Karpas-422 (cell line): ENCODE data around the gene NANOS1. TPM values are rescaled to one million over a fixed set of nuclear protein-coding genes. Genes with fewer than 3 reads are reported as not detected.
A peak's percentile ranks its signal among the peaks of the same experiment; 100 is the strongest.

Experiments used
- DNase-seq: peaks from one replicate; pipeline ENCODE4 v3.0.0-alpha.2; 2015
- H2AFZ ChIP-seq: fragments of 200-600 bp; sonication (generic); 2 replicates; pipeline ENCODE4 v1.6.1; 2014; ENCODE audit warnings: antibody characterized with exemption, low read length, mixed read lengths
- H3K27ac ChIP-seq: fragments of 200-600 bp; sonication (generic); 2 replicates; pipeline ENCODE4 v1.5.1; 2014; ENCODE audit warnings: mild to moderate bottlenecking, low read length, moderate library complexity
- H3K27me3 ChIP-seq: fragments of 200-600 bp; sonication (generic); 2 replicates; pipeline ENCODE4 v1.6.1; 2014; ENCODE audit warnings: low read length, mixed read lengths
- H3K36me3 ChIP-seq: fragments of 200-600 bp; sonication (generic); 2 replicates; pipeline ENCODE4 v1.6.1; 2014; ENCODE audit warnings: low read length, mixed read lengths; ENCODE audit not compliant: insufficient read depth
- H3K4me1 ChIP-seq: fragments of 200-600 bp; sonication (generic); 2 replicates; pipeline ENCODE4 v1.6.1; 2014; ENCODE audit warnings: mild to moderate bottlenecking, low read length, mixed read lengths
- H3K4me2 ChIP-seq: fragments of 200-600 bp; sonication (generic); 2 replicates; pipeline ENCODE4 v1.6.1; 2014; ENCODE audit warnings: low read length, low read depth, mild to moderate bottlenecking; ENCODE audit not compliant: poor library complexity, severe bottlenecking
- H3K4me3 ChIP-seq: fragments of 200-600 bp; sonication (generic); 2 replicates; pipeline ENCODE4 v1.5.1; 2014; ENCODE audit warnings: mild to moderate bottlenecking, antibody characterized with exemption, low read length, mixed read lengths
- H3K79me2 ChIP-seq: fragments of 200-600 bp; sonication (generic); 2 replicates; pipeline ENCODE4 v1.6.1; 2014; ENCODE audit warnings: mild to moderate bottlenecking, low read length, mixed read lengths
- H3K9ac ChIP-seq: fragments of 200-600 bp; sonication (generic); 2 replicates; pipeline ENCODE4 v1.6.0; 2014; ENCODE audit warnings: low read length
- H3K9me2 ChIP-seq: fragments of 200-600 bp; sonication (generic), shearing (Covaris generic); replicated peaks from 2 replicates; pipeline ENCODE4 v1.6.0; 2014; ENCODE audit warnings: mild to moderate bottlenecking, low read length, moderate library complexity; ENCODE audit not compliant: insufficient read depth
- H3K9me3 ChIP-seq: fragments of 300-700, 200-600 bp; sonication (generic); 2 replicates; pipeline ENCODE4 v1.6.1; 2014; ENCODE audit warnings: low read length, mixed read lengths
- H4K20me1 ChIP-seq: fragments of 200-600 bp; sonication (generic); 2 replicates; pipeline ENCODE4 v1.6.1; 2014; ENCODE audit warnings: mild to moderate bottlenecking, antibody characterized with exemption, low read length, low read depth; ENCODE audit not compliant: insufficient read depth
- total RNA-seq: library from RNA; depleted of rRNA; stranded (reverse); fragments of >200 nt; shearing (Covaris generic); gene quantifications from 2 replicates; pipeline ENCODE4 v1.2.3, GENCODE V29; 2014; ENCODE audit warnings: low replicate concordance; rRNA removed

The NANOS1 gene, protein sequence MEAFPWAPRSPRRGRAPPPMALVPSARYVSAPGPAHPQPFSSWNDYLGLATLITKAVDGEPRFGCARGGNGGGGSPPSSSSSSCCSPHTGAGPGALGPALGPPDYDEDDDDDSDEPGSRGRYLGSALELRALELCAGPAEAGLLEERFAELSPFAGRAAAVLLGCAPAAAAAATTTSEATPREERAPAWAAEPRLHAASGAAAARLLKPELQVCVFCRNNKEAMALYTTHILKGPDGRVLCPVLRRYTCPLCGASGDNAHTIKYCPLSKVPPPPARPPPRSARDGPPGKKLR
- total RNA-seq: 1.6 and 3.1 TPM in 2 replicates

- Histone ChIP-seq H2AFZ (no peak within 1 kb of the TSS), H3K9ac (peak within 1 kb of the TSS; percentile 71)
Measured at GRCh38 chr10:119029613-119030420, at the start of gene NANOS1. NANOS1 (plus strand) TSS chr10:119029714; CDS start chr10:119029802, 88 bp downstream.

DNA sequence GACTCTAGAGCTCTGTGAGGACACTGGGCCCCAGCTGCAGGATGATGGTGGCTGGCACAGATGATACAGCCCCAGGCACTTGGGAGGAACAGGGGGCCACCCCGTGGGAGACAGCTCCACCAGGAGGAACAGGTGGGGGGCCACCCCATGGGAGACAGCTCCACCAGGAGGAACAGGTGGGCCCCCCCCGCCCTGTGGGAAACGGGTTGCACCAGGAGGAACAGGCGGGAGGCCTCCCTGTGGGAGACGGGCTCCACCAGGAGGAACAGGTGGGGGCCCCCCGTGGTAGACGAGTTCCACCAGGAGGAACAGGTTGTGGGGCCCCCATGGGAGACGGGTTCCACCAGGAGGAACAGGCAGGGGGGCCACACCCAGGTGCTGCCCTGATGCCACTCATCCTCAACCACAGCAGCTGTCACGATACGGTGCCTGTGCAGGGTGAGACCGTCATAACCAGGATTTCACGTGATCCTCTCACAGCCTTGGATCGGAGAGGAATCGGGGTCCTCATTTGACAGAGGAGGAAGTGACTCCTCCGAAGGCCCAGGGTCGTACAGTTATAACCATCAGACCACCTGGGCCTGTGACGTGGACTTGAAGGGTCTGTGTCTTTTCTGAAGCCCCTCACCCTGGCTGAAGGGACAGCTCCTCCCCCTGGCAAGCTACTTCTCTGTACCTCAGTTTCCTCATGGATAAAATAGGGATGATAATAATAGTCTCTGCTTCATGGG is 49.2 kb upstream of the NANOS1 start:
- H3K4me1 ChIP-seq: no peaks in the 10 kb centered on the region
- H3K27me3 ChIP-seq: no peaks in the 10 kb centered on the region
- H3K9ac ChIP-seq: no peak overlapping the region
- H3K4me3 ChIP-seq: no peak overlapping the region
- no peak for DNase-seq
- no peak overlapping the region for H3K4me2 ChIP-seq
- no peaks in the 10 kb centered on the region for H3K9me3 ChIP-seq
- no peak overlapping the region for H2AFZ ChIP-seq
- no peaks in the 10 kb centered on the region for H4K20me1 ChIP-seq
- H3K79me2 ChIP-seq: no peaks in the 10 kb centered on the region
- H3K36me3 ChIP-seq: no peaks in the 10 kb centered on the region
- H3K27ac ChIP-seq: no peak overlapping the region
- H3K9me2 ChIP-seq: no peaks in the 10 kb centered on the region

More at GRCh38 chr10:119029613-119030420, at the start of gene NANOS1:
- Histone ChIP-seq H3K27ac (peak within 1 kb of the TSS; percentile 66), H3K79me2 (peaks cover 5% of the 10 kb centered on the region), H3K9me3 (no peaks in the 10 kb centered on the region), H3K4me3 (peak within 1 kb of the TSS; percentile 62), H3K36me3 (peaks cover 16% of the 10 kb centered on the region), H3K4me2 (peak within 1 kb of the TSS; percentile 78), H4K20me1 (peaks cover 25% of the 10 kb centered on the region), H3K9me2 (no peaks in the 10 kb centered on the region), H3K4me1 (peaks cover 49% of the 10 kb centered on the region), H3K27me3 (no peaks in the 10 kb centered on the region)
- DNase-seq: no peak

DNA sequence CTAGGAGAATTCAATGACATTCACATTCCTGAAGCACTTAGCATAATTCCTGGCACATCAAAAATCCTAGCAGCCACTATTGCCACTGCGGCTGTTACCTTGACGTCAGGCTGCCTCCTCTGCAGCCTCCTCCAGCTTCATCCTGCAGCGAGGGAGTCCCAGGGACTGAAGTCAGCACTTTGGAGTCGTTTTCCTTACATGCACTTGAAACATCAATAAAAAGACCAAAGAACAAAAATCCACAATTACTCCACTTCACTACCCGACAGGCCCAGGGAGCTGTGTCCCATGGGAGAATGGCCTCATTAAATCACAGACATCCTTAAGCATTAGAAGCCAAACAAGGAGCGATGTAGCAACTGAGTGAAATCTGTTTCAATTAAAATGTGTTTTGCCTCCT is 48.6 kb upstream of the NANOS1 start:
- Histone ChIP-seq H2AFZ (no peak overlapping the region), H3K27ac (no peak overlapping the region), H4K20me1 (no peaks in the 10 kb centered on the region), H3K4me3 (no peak overlapping the region), H3K4me2 (no peak overlapping the region), H3K79me2 (no peaks in the 10 kb centered on the region), H3K4me1 (no peaks in the 10 kb centered on the region), H3K9ac (no peak overlapping the region), H3K9me3 (no peaks in the 10 kb centered on the region), H3K27me3 (no peaks in the 10 kb centered on the region), H3K36me3 (no peaks in the 10 kb centered on the region), H3K9me2 (no peaks in the 10 kb centered on the region)
- DNase-seq: no peak

DNA sequence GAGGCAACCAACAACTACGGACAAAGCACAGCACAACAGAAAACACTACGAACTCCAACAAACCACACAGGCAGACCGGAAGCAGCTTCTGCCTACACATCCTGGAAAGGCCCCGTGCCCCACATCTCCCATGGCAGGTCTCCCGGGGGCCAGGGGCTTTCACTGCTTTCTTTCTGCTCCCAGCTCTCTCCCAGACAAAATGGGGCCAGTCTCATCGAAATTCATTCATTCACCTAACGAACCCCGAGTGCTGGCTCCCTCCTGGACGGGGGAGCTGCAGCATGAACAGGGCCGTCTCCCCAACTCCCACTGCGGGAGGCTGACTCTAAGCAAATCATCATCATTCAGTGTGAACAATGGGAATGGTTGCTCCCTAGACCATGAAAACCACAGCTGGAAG is 47.6 kb upstream of the NANOS1 start:
- no peak overlapping the region for H3K4me2 ChIP-seq
- peaks cover 7% of the 10 kb centered on the region for H3K4me1 ChIP-seq
- DNase-seq: no peak
- no peaks in the 10 kb centered on the region for H3K36me3 ChIP-seq
- no peaks in the 10 kb centered on the region for H3K79me2 ChIP-seq
- H3K9me2 ChIP-seq: no peaks in the 10 kb centered on the region
- H3K9me3 ChIP-seq: no peaks in the 10 kb centered on the region
- H3K4me3 ChIP-seq: no peak overlapping the region
- no peak overlapping the region for H3K9ac ChIP-seq
- no peaks in the 10 kb centered on the region for H3K27me3 ChIP-seq
- no peaks in the 10 kb centered on the region for H4K20me1 ChIP-seq
- no peak overlapping the region for H2AFZ ChIP-seq
- no peak overlapping the region for H3K27ac ChIP-seq

- no peaks in the 10 kb centered on the region for H3K9me3 ChIP-seq
- no peak overlapping the region for H3K9ac ChIP-seq
- H2AFZ ChIP-seq: no peak overlapping the region
- H3K27me3 ChIP-seq: no peaks in the 10 kb centered on the region
- no peak for DNase-seq
- no peak overlapping the region for H3K4me2 ChIP-seq
- no peaks in the 10 kb centered on the region for H4K20me1 ChIP-seq
- no peak overlapping the region for H3K27ac ChIP-seq
- no peaks in the 10 kb centered on the region for H3K36me3 ChIP-seq
- H3K4me1 ChIP-seq: peaks cover 11% of the 10 kb centered on the region
- H3K79me2 ChIP-seq: no peaks in the 10 kb centered on the region
- H3K4me3 ChIP-seq: no peak overlapping the region
- H3K9me2 ChIP-seq: no peaks in the 10 kb centered on the region
Measured at GRCh38 chr10:118982366-118982765, 47.1 kb upstream of the NANOS1 start.

DNA sequence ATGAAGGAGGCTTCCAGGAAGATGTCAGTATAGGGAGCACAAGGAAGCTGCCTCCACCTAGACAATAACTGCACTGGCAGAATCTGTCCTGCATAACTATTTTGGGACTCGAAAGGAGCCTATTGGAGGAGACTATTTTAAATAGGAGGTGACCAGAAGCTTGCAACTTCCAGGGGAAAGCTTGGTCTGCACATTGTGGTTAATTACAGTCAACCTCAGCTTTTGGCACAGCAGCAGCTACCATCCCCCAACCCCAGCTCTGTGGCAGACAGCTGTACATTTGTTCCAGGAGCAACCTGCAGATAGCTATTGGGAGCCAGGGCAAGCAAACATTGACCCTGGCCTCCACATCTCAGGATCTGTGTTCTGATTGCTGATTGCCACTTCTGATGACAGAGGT is 46.3 kb upstream of the NANOS1 start:
- Histone ChIP-seq H3K9me3 (no peaks in the 10 kb centered on the region), H3K79me2 (no peaks in the 10 kb centered on the region), H3K4me3 (no peak overlapping the region), H3K4me2 (no peak overlapping the region), H2AFZ (no peak overlapping the region), H3K4me1 (peaks cover 13% of the 10 kb centered on the region), H4K20me1 (no peaks in the 10 kb centered on the region), H3K36me3 (no peaks in the 10 kb centered on the region), H3K9ac (no peak overlapping the region), H3K9me2 (no peaks in the 10 kb centered on the region), H3K27me3 (no peaks in the 10 kb centered on the region), H3K27ac (no peak overlapping the region)
- DNase-seq: no peak

DNA sequence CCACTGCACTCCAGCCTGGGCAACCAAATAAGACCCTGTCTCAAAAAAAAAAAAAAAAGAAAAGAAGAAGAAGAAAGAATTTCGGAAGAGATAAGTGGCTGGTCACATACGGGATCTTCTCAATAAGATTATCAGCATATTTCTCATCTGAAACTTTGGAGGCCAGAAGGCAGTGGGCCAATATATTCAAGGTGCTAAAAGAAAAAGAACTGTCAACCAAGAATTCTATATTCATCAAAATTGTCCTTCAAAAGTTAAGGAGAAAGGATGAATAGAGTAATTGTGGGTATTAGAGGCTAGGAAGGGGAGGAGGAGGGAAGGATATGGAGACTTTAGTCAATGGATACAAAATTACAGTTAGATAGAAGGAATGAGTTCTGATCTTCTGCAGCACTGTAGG is 43.9 kb upstream of the NANOS1 start:
- Histone ChIP-seq H2AFZ (no peak overlapping the region), H3K27me3 (no peaks in the 10 kb centered on the region), H3K4me1 (peaks cover 13% of the 10 kb centered on the region), H3K4me2 (no peak overlapping the region), H3K9ac (no peak overlapping the region), H3K79me2 (no peaks in the 10 kb centered on the region), H3K9me2 (no peaks in the 10 kb centered on the region), H3K27ac (no peak overlapping the region), H3K9me3 (no peaks in the 10 kb centered on the region), H4K20me1 (no peaks in the 10 kb centered on the region), H3K36me3 (no peaks in the 10 kb centered on the region), H3K4me3 (no peak overlapping the region)
- no peak for DNase-seq
